NCI-H2029 (cell line): ENCODE measurements around the gene COA3.

Source experiments
- DNase-seq: peaks from one replicate; lab custom pipeline; 2025; lab: John Stamatoyannopoulos, UW

COA3 gene

DNA sequence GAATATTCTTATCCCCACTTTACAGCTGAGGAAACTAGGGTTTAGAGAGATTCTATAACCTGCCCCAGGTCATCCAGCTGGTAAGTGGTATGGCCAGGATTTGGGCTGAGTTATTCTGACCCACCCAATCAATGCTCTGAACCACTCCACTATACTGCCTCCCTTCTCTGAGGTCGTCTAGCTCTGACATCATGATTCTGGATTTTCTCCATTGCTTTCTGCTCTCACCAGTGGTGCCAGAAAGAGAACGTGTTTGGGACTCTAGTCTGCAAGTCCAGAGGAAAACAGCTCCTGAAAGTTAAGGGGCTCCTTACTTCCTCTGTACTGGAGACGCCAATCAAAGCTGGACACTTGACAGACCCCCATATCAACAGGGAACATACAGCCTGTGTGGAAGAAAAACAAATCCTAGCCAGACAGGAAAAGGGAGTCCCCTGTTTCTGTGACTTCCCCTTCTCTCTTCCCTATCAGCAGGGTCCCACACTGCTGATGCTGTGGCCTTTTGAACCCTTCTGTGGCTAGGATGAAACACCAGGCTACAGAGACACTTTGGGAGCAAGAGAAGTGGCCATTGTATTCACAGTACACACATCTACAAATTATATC is 47.7 kb downstream of the COA3 start:
- DNase-seq: no peak

DNA sequence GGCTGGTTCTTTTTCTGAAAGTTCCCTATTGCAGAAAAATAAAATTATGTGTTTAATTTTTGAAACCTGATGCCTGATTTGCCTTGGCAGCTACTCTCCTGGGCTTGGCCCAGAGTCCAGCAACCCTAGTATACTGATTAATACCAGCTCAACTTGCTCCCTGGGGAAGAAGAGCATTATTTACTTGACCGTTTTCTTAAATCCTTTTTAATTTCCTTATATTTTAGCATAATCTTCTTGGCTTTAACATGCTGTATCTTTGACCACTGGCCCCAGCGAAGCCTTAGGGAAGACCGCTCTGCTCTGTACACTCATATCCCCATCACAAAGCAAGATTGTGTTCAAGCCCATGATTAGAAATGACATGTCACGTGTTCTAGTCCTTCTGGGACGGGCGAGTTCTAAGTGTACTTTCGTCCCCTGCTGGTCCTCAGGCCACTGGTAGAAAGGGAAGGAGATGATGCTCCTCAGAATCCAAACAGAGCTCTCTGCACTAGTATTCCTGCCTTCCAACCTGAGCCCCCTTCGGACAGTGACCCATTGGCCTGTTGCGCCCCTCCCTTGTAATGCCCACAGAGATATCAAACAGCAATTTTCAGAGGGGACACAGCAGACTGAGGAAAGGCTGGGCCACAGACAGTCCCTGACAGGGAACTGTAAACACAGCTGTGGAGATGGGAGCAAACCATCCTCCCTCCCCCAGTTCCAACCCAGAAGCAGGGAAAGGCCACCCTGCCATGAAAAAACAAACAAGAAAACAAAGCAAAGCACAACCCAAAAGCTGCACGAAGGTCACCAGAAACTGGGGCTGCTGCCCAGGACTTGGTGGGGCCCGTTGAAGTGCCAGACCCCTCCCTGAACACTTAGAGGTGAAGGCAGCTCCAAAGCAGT is 49.4 kb downstream of the COA3 start:
- no peak for DNase-seq

DNA sequence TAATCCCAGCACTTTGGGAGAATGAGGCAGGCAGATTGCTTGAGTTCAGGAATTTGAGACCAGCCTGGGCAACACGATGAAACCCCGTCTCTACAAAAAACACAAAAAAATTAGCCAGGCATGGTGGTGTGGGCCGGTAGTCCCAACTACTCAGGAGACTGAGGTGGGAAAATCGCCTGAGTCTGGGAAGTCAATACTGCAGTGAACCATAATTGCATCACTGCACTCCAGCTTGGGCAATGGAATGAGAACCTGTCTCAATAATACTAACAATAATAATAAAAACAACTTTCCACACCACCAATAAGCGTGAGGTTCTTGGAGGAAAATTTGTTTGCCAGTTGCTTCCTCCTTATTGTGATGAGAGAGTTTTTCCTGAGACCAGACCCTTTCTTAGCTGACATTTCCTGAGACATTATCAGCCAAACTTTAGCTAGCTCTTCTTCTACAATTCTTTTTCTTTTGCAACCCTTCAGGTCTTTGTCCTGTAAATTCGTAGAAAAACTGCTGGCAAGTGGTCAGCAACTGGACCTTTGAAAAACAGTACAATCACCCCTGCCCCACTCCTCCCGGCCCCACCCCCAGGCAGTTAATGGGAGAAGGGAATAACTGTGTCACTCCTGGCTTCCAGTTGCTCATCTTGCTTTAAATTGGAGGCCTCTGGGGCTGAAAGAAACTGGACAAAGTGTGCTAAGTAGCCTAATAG is 50.1 kb downstream of the COA3 start:
- no peak for DNase-seq
